A673 (cell line): Measurements from ENCODE around the gene ARHGEF39.

Source experiments
- CTCF ChIP-seq: fragments of 300-800, 200-600 bp; sonication (generic); conservative IDR thresholded peaks from 2 replicates; pipeline ENCODE4 v1.5.1; 2017; ENCODE audit warnings: low read depth, mild to moderate bottlenecking, antibody characterized with exemption, low read length, moderate library complexity, mixed read lengths
- EZH2 ChIP-seq: fragments of 200-600 bp; sonication (generic); IDR thresholded peaks from 2 replicates; pipeline ENCODE4 v1.6.1; 2017; ENCODE audit warnings: borderline replicate concordance, low read depth, mild to moderate bottlenecking, mixed read lengths, antibody characterized with exemption, low read length; ENCODE audit not compliant: poor library complexity, severe bottlenecking

DNA sequence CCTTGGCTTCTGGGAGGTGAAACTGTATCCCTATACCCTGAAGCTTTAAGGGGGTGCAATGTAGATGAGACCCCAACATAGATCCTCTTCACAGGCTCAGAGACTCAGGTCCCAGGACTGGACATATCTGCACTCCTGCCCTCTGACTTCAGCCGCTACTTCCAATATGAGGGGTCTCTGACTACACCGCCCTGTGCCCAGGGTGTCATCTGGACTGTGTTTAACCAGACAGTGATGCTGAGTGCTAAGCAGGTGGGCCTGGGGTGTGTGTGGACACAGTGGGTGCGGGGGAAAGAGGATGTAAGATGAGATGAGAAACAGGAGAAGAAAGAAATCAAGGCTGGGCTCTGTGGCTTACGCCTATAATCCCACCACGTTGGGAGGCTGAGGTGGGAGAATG is 14.1 kb upstream of the ARHGEF39 start:
- TF ChIP-seq CTCF = no peak
- no peak for TF ChIP-seq EZH2
